ENCODE results near the gene RNF166.

The RNF166 gene, protein sequence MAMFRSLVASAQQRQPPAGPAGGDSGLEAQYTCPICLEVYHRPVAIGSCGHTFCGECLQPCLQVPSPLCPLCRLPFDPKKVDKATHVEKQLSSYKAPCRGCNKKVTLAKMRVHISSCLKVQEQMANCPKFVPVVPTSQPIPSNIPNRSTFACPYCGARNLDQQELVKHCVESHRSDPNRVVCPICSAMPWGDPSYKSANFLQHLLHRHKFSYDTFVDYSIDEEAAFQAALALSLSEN

DNA sequence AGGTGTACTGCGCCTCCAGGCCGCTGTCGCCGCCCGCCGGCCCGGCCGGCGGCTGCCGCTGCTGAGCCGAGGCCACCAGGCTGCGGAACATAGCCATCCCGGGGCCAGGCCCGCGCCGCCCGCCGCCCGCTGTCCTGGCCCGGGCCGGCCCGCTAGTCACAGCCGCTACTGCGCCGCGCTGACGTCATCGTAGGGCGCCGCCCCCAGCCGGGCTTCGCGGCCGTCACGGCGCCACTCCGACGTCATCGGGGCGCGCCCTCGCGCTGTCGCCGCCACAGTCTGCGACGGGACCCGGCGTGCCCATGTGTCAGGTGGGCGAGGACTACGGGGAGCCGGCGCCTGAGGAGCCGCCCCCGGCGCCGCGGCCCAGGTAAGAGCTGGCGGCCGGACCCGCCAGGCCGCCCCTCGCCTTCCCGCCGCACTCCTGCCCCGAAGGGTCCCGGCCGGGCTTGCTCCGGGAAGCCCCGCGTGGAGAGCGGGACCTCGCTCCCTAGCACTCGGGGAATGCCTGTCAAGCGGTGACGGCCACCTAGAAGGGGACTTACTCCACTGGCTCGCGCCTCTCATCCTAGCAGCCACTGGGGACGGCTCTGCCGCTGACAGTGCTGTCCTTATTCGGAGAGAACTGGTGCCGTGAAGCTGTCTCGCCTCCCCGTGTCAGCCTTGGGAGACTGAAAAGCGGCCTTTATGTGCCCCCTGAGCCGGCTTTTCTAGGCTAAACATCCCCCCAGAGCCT is at the start of gene RNF166, which contains the start of gene CTU2:
Gene RNF166, minus strand, starts transcription at position 180 of the 736 bp plus-strand sequence. Its CDS starts 83 bp downstream, at position 97.
Gene CTU2, plus strand, starts transcription at position 275 of the 736 bp plus-strand sequence. Its CDS starts 28 bp downstream, at position 303.
- DNase-seq (ENCODE audit: low read depth in 1 of 2, low spot score in 1 of 2): peak; percentile 93 to 98
- in situ Hi-C loops (cut with HindIII; ENCODE audit: low pct_unique_long_range_greater_than_20kb, low sequenced_read_pairs): no loop called here
- no peak for TF ChIP-seq JUND (IDR thresholded peaks at IDR 0.05; ENCODE audit: low read depth)

DNA sequence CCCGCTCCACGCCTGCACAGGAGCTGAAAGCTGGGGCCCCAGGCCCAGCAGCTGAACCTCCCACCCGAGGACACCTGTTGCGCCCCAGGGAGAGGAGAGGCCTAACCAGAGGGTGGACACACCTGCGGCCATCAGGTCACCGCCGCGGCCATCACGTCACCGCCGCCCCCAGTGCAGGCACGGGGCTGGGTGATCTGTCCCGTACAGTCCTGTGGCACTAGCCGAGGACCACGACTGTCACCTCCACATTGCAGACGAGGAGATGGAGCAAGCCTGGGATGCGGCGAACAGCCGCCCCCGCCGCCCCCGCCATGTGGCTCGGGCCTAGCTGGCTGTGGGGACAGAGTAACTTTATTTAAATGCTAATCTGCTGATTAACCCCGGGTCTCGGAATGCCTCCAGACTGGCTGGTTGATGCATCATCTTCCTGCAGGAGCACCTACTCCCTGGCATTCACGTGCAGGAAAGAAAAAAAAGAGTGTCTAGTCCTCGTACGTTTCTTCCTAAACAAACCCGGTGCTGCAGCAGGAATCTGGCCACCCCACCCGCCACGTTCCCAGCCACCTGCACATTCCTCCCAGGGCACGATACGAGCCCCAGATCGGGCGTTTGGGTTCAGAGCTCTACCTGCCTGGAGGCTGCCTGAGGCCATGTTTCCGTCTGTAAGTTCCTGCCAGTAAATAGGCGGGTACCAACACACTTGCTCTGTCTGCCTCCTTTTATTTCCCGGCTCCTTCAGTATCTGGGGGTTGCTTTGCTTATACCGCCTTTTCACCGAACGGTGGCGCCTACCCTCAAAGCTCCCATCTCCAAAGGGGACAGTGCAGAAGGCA is 48.9 kb upstream of the RNF166 start:
- TF ChIP-seq JUND (IDR thresholded peaks at IDR 0.05; ENCODE audit: low read depth): no peak
- peak; percentile 87 to 97 for DNase-seq (ENCODE audit: low read depth in 1 of 2, low spot score in 1 of 2)
- in situ Hi-C loops (cut with HindIII; ENCODE audit: low pct_unique_long_range_greater_than_20kb, low sequenced_read_pairs): no loop called here

DNA sequence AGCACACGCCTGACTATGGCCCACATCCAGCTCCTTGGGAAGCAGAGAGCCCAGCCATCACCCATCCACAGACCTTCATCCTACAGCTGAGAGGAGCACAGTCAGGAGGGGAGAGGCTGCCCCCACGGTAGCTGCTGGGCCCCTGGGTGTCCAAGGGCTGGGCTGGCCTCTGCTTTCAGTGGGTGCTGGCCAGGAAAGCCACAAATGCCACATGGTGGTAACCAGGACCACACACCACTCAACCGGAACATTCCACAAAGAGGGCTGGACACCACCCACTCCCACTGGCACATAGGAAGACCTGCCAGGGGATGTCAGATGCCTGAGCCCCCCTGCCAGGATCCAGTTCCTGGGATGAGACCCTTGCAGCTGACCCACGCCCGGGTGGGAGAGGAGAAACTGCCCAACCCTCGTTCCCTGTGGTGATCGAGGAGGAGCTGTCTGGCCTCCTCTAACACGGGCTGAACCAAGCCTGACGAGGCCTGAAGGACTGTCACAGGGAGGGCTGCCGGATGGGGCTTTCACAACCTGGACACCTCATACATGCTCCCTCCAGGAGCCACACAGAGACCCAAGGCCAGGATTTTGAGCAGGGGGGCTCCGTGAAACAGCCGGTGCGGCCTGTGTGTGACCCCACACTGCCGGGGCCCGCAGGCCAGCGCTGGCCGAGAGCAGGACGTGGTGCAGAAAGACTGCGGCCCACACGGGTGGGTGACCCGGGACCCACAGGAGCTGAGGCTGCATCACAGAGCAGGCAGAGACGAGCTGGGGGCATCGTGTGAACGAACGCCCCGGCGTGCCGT is 48.1 kb upstream of the RNF166 start:
- DNase-seq (ENCODE audit: low read depth in 1 of 2, low spot score in 1 of 2): no peak
- no peak for TF ChIP-seq JUND (IDR thresholded peaks at IDR 0.05; ENCODE audit: low read depth)
- in situ Hi-C loops (cut with HindIII; ENCODE audit: low pct_unique_long_range_greater_than_20kb, low sequenced_read_pairs): no loop called here

DNA sequence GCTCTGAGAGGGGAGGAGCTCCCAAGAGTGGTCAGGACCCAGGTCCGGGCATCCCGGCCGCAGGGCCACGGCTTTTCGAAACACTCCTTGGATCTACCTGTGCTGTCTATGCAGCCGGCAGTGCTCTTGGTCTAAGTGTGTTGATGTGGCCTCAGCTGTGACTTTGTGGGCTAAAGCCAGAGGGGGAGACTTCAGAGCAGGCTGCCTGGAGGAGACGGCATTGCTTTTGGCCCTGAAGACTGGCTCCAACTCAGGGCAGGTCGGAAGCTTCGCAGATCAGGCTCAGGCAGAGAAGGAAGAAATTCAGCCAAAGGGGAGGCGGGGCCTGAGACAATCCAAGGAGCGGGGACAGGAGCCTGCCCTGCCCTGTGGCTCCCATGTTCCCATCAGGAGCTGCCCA is 47.4 kb upstream of the RNF166 start:
- no peak for DNase-seq (ENCODE audit: low read depth in 1 of 2, low spot score in 1 of 2)
- in situ Hi-C loops (cut with HindIII; ENCODE audit: low pct_unique_long_range_greater_than_20kb, low sequenced_read_pairs): no loop called here
- no peak for TF ChIP-seq JUND (IDR thresholded peaks at IDR 0.05; ENCODE audit: low read depth)

DNA sequence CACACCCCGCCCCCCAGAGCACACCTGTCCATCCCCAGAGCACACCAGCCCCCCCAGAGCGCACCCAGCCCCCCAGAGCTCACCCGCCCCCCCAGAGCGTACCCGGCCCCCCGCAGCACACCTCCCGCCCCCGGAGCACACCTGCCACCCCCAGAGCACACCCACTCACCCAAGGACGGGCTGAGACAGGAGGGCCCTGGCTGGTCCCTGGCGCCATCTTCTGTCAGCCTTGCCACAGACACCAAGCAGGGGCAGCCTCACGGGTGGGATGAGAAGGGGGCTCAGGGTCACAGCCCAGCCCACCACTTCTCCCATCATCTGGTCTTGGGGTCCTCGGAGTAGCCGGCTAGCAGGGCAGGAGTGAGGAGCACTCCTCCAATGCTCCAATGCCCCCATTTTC is 47.0 kb upstream of the RNF166 start:
- no peak for TF ChIP-seq JUND (IDR thresholded peaks at IDR 0.05; ENCODE audit: low read depth)
- in situ Hi-C loops (cut with HindIII; ENCODE audit: low pct_unique_long_range_greater_than_20kb, low sequenced_read_pairs): no loop called here
- no peak for DNase-seq (ENCODE audit: low read depth in 1 of 2, low spot score in 1 of 2)

DNA sequence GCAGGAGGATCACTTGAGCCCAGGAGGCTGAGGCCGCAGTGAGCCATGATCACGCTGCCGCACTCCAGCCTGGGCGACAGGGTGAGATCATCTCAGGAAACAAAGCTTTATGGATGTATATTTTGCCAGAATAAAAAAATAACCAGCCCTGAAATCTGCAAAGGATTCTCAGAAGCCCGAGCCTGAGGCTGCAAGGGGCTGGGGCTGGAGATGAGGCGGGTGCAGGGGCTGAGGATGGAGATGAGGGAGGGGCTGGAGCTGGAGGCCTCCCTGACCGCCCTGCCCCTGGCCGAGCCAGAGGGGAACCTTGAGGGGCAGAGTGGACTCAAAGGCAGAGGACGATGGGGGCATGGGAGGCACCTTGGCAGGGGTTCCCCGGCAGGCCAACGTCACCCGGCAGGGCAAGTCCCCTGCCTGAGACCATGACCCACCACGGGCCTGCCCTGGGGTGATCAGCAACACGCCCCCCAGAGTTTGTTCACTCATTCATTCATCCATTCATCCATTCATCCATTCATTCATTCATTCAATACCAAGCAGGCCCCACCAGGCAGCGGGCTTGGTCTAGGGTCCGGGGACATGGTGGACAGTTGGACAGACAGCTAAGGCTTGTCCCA is 46.3 kb upstream of the RNF166 start:
- in situ Hi-C loops (cut with HindIII; ENCODE audit: low pct_unique_long_range_greater_than_20kb, low sequenced_read_pairs): no loop called here
- TF ChIP-seq JUND (IDR thresholded peaks at IDR 0.05; ENCODE audit: low read depth): no peak
- DNase-seq (ENCODE audit: low read depth in 1 of 2, low spot score in 1 of 2): no peak

DNA sequence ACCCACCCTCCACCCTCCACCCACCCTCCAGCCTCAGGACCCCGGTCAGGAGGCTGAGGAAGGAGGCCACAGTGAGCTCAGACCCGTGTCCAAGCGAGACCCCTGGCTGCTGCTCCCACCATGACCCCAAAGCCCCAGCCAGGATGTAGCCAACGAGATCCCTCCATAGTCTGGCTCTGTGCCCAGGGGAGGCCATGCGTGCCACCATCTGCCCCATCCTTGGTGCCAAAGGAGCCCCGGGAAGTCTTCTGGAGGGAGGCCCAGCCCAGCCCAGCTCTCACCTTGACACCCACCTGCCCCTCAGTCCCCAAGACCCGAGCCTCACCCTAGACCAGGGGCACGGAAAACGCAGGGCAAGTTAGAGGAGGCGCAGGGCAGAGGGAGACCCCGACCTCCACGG is 44.6 kb upstream of the RNF166 start:
- TF ChIP-seq JUND (IDR thresholded peaks at IDR 0.05; ENCODE audit: low read depth): no peak
- in situ Hi-C loops (cut with HindIII; ENCODE audit: low pct_unique_long_range_greater_than_20kb, low sequenced_read_pairs): no loop called here
- DNase-seq (ENCODE audit: low read depth in 1 of 2, low spot score in 1 of 2): no peak

DNA sequence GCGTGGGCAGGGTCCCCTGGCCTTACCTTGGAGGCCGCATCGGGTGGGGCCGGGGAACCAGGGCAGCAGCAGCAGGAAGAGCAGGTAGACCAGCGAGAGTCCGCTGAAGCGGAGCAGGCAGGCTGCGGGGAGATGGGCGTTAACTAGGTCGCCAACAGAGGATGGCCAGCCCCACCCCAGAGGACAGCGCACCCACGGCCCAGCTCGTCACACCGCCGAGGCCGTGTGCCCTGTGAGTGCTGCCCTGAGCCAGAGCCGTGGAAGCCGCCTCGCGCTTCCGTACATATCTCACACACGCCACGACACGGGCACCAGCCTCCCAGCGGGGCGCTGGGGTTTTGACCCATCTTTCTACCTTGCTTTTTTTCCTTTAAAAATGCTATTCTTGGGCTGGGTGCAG is 43.1 kb upstream of the RNF166 start:
- TF ChIP-seq JUND (IDR thresholded peaks at IDR 0.05; ENCODE audit: low read depth): no peak
- in situ Hi-C loops (cut with HindIII; ENCODE audit: low pct_unique_long_range_greater_than_20kb, low sequenced_read_pairs): no loop called here

DNA sequence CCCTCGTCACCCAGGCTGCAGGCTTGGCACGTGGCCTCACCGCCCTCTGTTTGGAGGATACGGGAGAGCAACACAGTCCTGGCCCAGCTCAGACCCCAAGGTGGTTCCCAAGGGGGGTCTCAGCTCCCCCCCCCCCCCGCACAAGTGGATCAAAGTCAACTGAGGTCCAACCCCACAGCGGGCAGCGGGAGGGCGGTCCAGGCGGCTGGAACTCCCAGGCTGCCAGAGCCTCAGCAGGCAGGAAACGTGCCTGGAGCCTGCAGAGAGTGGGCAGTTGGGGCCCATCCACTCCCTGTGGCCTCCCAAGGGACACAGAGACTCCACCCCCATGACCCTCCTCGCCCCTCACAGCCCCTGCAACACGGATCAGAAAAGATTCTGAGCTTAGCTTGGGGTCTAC is 42.2 kb upstream of the RNF166 start:
- in situ Hi-C loops (cut with HindIII; ENCODE audit: low pct_unique_long_range_greater_than_20kb, low sequenced_read_pairs): no loop called here
- TF ChIP-seq JUND (IDR thresholded peaks at IDR 0.05; ENCODE audit: low read depth): no peak
- no peak for DNase-seq (ENCODE audit: low read depth in 1 of 2, low spot score in 1 of 2)

More for the DNA sequence above, 43.1 kb upstream of the RNF166 start:
- no peak for DNase-seq (ENCODE audit: low read depth in 1 of 2, low spot score in 1 of 2)

DNA sequence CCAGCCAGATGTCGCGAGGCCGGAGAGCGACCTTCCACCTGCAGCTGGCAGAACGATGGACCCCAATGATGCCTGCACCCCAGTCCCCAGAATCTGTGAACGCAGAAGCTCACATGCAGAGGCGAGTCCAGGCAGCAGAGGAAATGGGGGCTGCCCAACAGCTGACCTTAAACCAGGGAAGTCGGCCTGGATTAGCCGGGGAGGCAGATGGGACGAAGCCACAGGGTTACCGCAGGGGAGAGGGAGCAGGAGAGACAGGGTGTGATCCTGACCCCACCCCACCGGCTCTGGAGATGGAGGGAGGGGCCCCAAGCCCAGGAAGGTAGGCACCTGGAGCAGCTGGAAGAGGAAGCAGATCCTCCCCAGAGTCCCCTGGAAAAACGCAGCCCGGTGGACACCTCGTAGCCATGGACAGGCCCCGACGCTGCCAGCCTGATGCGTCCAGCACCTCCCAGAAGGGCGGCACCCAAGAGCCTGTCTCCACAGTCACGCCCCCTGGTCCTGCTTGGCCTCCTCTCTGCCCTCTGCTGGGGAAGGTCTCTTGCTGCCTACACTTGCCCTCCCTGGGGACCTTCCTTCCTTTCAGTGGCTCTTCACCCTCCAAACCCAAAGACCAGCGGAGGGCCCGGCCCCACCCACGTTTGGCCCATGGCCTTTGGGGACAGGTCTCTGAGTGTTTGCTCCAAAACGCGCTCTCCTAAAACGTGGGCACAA is 41.5 kb upstream of the RNF166 start:
- DNase-seq (ENCODE audit: low read depth in 1 of 2, low spot score in 1 of 2): peak; percentile 89 to 94
- no peak for TF ChIP-seq JUND (IDR thresholded peaks at IDR 0.05; ENCODE audit: low read depth)
- in situ Hi-C loops (cut with HindIII; ENCODE audit: low pct_unique_long_range_greater_than_20kb, low sequenced_read_pairs): no loop called here

DNA sequence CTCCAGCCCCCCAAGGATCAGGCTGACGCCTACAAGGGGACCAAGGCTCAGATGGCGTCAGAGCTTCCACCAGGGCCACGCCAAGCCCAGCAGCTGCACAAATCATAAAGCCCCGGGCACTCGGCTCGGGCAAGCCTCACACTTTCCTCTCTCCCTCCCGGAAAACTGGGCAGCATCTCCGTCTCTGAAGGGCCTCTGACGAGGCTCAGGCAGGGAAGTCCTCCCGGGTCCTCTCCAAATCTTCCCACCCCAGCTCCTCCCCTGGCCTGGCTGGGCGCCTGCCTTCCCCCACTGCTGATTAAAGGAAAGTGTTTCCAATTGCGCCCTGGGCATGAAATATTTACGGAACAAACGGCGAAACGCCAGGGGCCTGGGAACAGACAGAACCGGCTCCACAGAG is 40.3 kb upstream of the RNF166 start:
- DNase-seq (ENCODE audit: low read depth in 1 of 2, low spot score in 1 of 2): no peak
- in situ Hi-C loops (cut with HindIII; ENCODE audit: low pct_unique_long_range_greater_than_20kb, low sequenced_read_pairs): no loop called here
- TF ChIP-seq JUND (IDR thresholded peaks at IDR 0.05; ENCODE audit: low read depth): no peak

All from T47D (cell line).